Neural progenitor cell (in vitro differentiated cells): Measurements from ENCODE around the gene SYNJ2. TPM values are rescaled to one million over a fixed set of nuclear protein-coding genes. Genes with fewer than 3 reads are reported as not detected.

Experiments
- DNase-seq: peaks from one replicate; pipeline ENCODE4 v3.0.0-alpha.2; 2016; ENCODE audit warnings: low spot score
- H2AFZ ChIP-seq: fragments of 200-600 bp; sonication (generic); replicated peaks from 2 replicates; pipeline ENCODE4 v1.6.1; 2016; ENCODE audit warnings: antibody characterized with exemption
- H3F3A ChIP-seq: fragments of 200-600 bp; sonication (generic); 2 replicates; pipeline ENCODE4 v1.6.1; 2016; ENCODE audit warnings: antibody characterized with exemption, low read depth
- H3K27ac ChIP-seq: fragments of 200-600 bp; sonication (generic); 2 replicates; pipeline ENCODE4 v1.5.1; 2016; ENCODE audit warnings: mild to moderate bottlenecking
- H3K27me3 ChIP-seq: fragments of 200-600 bp; sonication (generic); 2 replicates; pipeline ENCODE4 v1.6.1; 2016; ENCODE audit warnings: mild to moderate bottlenecking, moderate library complexity
- H3K36me3 ChIP-seq: fragments of 200-600 bp; sonication (generic); 2 replicates; pipeline ENCODE4 v1.5.1; 2016
- H3K4me1 ChIP-seq: fragments of 200-600 bp; sonication (generic); 2 replicates; pipeline ENCODE4 v1.6.1; 2016; ENCODE audit warnings: mixed run types
- H3K4me2 ChIP-seq: fragments of 200-600 bp; sonication (generic); 2 replicates; pipeline ENCODE4 v1.6.1; 2016
- H3K4me3 ChIP-seq: fragments of 200-600 bp; sonication (generic); 2 replicates; pipeline ENCODE4 v1.5.1; 2016
- H3K79me2 ChIP-seq: fragments of 200-600 bp; sonication (generic); 2 replicates; pipeline ENCODE4 v1.6.1; 2016; ENCODE audit warnings: low read depth
- H3K9ac ChIP-seq: fragments of 200-600 bp; sonication (generic); 2 replicates; pipeline ENCODE4 v1.6.1; 2016
- H3K9me3 ChIP-seq: fragments of 200-600 bp; sonication (generic); 2 replicates; pipeline ENCODE4 v1.5.1; 2016; ENCODE audit warnings: low read depth
- H4K20me1 ChIP-seq: fragments of 200-600 bp; sonication (generic); 2 replicates; pipeline ENCODE4 v1.6.1; 2016; ENCODE audit warnings: low read depth
- H3K27ac Mint-ChIP-seq: 3 replicates; pipeline ENCODE4 v1.8.0; 2021; ENCODE audit warnings: mixed read lengths
- H3K27me3 Mint-ChIP-seq: 2 replicates; pipeline ENCODE4 v1.8.0; 2022; ENCODE audit warnings: low read depth, mild to moderate bottlenecking, inconsistent platforms, moderate library complexity, mixed read lengths; ENCODE audit not compliant: insufficient read depth
- H3K36me3 Mint-ChIP-seq: 3 replicates; pipeline ENCODE4 v1.8.0; 2021; ENCODE audit warnings: mixed read lengths
- H3K4me1 Mint-ChIP-seq: 3 replicates; pipeline ENCODE4 v1.8.0; 2021; ENCODE audit warnings: mixed read lengths
- H3K4me3 Mint-ChIP-seq: 3 replicates; pipeline ENCODE4 v1.8.0; 2021; ENCODE audit warnings: mild to moderate bottlenecking, moderate library complexity, mixed read lengths
- H3K9me3 Mint-ChIP-seq: 3 replicates; pipeline ENCODE4 v1.8.0; 2020; ENCODE audit warnings: mixed read lengths
- EZH2 ChIP-seq: fragments of 200-600 bp; sonication (generic); IDR thresholded peaks from 2 replicates; pipeline ENCODE4 v1.6.1; 2017; ENCODE audit warnings: antibody characterized with exemption, mild to moderate bottlenecking, moderate library complexity
- EZH2phosphoT487 ChIP-seq: fragments of 200-600 bp; sonication (generic); IDR thresholded peaks from 2 replicates; pipeline ENCODE4 v1.6.1; 2017; ENCODE audit warnings: antibody characterized with exemption
- total RNA-seq: library from RNA; depleted of rRNA; stranded (reverse); fragments of >200 nt; gene quantifications from 2 replicates; pipeline ENCODE4 v1.2.3, GENCODE V29; 2015; ENCODE audit warnings: low replicate concordance
- TF ChIP-seq, protein P1 (sequence below): fragments of 200-600 bp; sonication (generic); IDR thresholded peaks from 2 replicates; pipeline ENCODE4 v1.5.1; 2017; ENCODE audit warnings: antibody characterized with exemption, mild to moderate bottlenecking

The SYNJ2 gene
- total RNA-seq, 1 donor from 2014 or later = 4.8 TPM

DNA sequence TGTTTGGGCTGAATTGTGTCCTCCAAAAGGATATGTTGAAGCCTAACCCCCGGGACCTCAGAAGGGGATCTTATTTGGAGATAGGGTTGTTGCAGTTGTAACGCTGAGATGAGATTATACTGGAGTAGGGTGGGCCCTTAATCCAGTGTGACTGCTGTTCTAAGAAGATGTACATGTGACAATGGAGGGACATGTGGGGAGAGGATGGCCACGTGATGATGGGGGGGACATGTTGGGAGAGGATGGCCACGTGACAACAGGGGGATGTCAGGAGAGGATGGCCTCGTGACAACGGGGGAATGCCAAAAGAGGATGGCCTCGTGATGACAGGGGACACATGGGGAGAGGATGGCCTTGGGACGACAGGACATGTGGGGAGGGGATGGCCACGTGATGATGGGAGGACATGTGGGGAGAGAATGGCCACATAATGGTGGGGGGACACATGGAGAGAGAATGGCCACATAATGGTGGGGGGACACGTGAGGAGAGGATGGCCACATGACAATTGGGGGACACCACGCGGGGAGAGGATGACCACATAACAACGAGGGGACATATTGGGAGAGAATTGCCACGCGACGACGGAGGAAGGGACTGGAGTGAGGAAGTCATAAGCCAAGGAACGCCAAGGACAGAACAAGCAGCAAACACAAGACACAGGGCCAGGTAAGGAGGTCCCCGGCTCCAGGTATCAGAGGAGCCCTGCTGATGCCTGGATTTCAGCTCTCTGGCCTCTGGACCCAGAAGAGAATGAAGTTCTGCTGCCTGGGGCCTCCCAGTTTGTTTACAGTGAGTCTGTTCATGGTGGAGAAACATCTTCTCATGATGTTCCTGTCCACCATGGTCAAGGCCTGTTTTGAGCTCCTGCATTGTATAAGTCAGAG is 29.2 kb downstream of the SYNJ2 start:
- Histone ChIP-seq H2AFZ (no peak overlapping the region), H3K36me3 (no peaks in the 10 kb centered on the region), H3K4me1 (no peaks in the 10 kb centered on the region), H3K79me2 (no peaks in the 10 kb centered on the region), H3K27me3 (no peaks in the 10 kb centered on the region), H3K9ac (no peak overlapping the region), H3K4me2 (no peak overlapping the region), H4K20me1 (no peaks in the 10 kb centered on the region), H3K27ac (no peak overlapping the region), H3K9me3 (no peaks in the 10 kb centered on the region), H3F3A (no peaks in the 10 kb centered on the region), H3K4me3 (no peak overlapping the region)
- TF ChIP-seq EZH2phosphoT487 (no peak), EZH2 (no peak)
- TF ChIP-seq, protein P1, sequence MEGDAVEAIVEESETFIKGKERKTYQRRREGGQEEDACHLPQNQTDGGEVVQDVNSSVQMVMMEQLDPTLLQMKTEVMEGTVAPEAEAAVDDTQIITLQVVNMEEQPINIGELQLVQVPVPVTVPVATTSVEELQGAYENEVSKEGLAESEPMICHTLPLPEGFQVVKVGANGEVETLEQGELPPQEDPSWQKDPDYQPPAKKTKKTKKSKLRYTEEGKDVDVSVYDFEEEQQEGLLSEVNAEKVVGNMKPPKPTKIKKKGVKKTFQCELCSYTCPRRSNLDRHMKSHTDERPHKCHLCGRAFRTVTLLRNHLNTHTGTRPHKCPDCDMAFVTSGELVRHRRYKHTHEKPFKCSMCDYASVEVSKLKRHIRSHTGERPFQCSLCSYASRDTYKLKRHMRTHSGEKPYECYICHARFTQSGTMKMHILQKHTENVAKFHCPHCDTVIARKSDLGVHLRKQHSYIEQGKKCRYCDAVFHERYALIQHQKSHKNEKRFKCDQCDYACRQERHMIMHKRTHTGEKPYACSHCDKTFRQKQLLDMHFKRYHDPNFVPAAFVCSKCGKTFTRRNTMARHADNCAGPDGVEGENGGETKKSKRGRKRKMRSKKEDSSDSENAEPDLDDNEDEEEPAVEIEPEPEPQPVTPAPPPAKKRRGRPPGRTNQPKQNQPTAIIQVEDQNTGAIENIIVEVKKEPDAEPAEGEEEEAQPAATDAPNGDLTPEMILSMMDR = no peak
- no peak for DNase-seq
- no peak overlapping the region for H3K27ac Mint-ChIP-seq
- no peak overlapping the region for H3K4me3 Mint-ChIP-seq
- H3K9me3 Mint-ChIP-seq = peaks cover 7% of the 10 kb centered on the region
- no peaks in the 10 kb centered on the region for H3K36me3 Mint-ChIP-seq
- H3K27me3 Mint-ChIP-seq = peaks cover 17% of the 10 kb centered on the region
- peaks cover 8% of the 10 kb centered on the region for H3K4me1 Mint-ChIP-seq

DNA sequence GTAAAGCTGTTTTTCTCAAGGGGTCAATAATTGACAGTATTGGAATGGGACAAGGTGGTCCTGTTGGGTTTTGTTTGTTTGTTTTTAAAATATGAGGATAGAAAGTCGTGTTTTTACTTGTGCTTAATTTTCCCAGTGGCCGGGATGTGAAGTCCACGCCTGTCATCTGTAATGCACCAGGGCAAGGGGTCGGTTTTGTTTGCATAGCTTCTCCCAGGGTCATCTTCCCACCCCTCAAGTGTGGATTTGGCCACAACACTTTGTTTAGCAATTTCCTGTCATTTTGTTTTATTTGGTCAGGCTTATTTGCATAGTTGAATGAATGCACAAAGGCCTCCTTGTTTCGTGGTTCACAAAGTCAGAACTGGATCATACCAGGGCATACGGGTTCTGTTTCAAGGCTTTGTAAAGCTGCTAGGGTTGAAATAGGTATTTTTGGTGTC is 29.8 kb downstream of the SYNJ2 start:
- Histone ChIP-seq H3K79me2 (no peaks in the 10 kb centered on the region), H3K4me2 (no peak overlapping the region), H3K9me3 (no peaks in the 10 kb centered on the region), H3K36me3 (no peaks in the 10 kb centered on the region), H3K27ac (no peak overlapping the region), H3K9ac (no peak overlapping the region), H3K27me3 (no peaks in the 10 kb centered on the region), H3K4me1 (no peaks in the 10 kb centered on the region), H2AFZ (no peak overlapping the region), H4K20me1 (no peaks in the 10 kb centered on the region), H3F3A (no peaks in the 10 kb centered on the region), H3K4me3 (no peak overlapping the region)
- Mint-ChIP-seq H3K4me1 (peaks cover 2% of the 10 kb centered on the region), H3K27ac (no peak overlapping the region), H3K36me3 (no peaks in the 10 kb centered on the region), H3K27me3 (peaks cover 17% of the 10 kb centered on the region), H3K4me3 (no peak overlapping the region), H3K9me3 (peaks cover 7% of the 10 kb centered on the region)
- TF ChIP-seq EZH2 (no peak), EZH2phosphoT487 (no peak)
- TF ChIP-seq, protein P1 = no peak
- no peak for DNase-seq

DNA sequence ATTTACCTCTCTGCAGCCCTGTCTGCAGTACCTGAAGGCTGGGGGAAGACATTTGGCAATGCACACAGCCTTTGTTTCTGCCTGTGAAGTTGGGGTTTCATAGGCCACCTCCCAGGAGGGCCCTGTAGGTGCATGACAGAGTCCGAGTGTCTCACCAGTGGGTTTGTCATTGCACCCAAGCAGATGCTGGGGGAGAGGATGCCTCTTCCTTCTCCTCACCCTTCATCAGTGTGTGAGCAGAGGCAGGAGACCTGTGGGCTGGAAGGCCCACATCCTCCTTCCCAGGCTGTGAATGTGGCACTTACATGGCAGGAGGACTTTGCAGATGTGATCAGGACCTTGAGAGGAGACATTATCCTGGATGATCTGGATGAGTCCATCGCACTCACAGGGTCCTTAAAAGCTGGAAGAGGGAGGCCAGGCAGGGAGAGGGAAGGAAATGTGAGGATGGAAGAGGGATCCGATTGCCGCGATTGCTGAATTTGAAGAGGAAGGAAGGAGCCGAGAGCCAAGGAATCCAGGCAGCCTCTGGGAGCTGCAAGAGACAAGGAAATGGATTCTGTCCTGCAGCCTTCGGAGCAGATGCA is 30.4 kb downstream of the SYNJ2 start:
- Mint-ChIP-seq H3K27me3 (peaks cover 17% of the 10 kb centered on the region), H3K36me3 (no peaks in the 10 kb centered on the region), H3K9me3 (peaks cover 7% of the 10 kb centered on the region), H3K4me1 (peaks cover 4% of the 10 kb centered on the region), H3K4me3 (no peak overlapping the region), H3K27ac (peak overlapping the region; percentile 55)
- Histone ChIP-seq H3K27ac (no peak overlapping the region), H3F3A (no peaks in the 10 kb centered on the region), H3K4me2 (no peak overlapping the region), H3K4me1 (peaks cover 2% of the 10 kb centered on the region), H3K79me2 (no peaks in the 10 kb centered on the region), H3K9me3 (no peaks in the 10 kb centered on the region), H3K4me3 (no peak overlapping the region), H4K20me1 (no peaks in the 10 kb centered on the region), H3K36me3 (no peaks in the 10 kb centered on the region), H3K27me3 (no peaks in the 10 kb centered on the region), H3K9ac (no peak overlapping the region), H2AFZ (no peak overlapping the region)
- TF ChIP-seq EZH2phosphoT487 (no peak), EZH2 (no peak)
- TF ChIP-seq, protein P1 = no peak
- no peak for DNase-seq
